HG02798 (cell line): ENCODE data around the gene ZNRF1.
"Not testable (repeated sequence)": the region's sequence is repeated elsewhere in the genome, so short reads cannot be mapped to it uniquely, and the experiment has no call there.

Experiments
- ATAC-seq: cut with Tn5 transposase; IDR thresholded peaks from one replicate; pipeline ENCODE4 v1.9.1; 2021; ENCODE audit warnings: mild to moderate bottlenecking; ENCODE audit not compliant: unreplicated experiment, poor library complexity

Gene ZNRF1

GRCh38 chr16:75026239-75026891 is 27.5 kb downstream of the ZNRF1 start:
- not testable (repeated sequence) for ATAC-seq

DNA sequence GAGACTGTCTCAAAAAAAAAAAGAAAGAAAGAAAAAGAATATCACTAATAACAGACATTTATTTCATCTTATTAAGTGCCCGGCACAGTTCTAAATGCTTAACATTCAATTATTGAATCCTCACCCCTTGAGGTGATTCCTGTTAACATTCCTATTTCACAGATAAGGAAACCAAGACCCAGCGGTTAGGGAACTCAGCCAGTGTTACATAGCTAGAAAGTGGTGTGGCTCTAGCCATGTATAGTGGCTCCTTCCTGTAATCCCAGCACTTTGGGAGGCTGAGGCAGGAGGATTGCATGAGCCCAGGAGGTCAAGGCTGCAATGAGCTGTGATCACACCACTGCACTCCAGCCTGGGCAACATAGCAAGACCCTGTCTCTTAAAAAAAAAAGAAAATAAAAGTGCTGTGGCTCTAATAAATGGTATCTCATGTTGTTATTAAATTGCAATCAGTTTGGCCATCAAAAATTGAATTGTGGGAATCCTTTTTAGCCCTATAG is 28.1 kb downstream of the ZNRF1 start:
- ATAC-seq: no peak

GRCh38 chr16:75027520-75028300 is 28.9 kb downstream of the ZNRF1 start:
- ATAC-seq: no peak

DNA sequence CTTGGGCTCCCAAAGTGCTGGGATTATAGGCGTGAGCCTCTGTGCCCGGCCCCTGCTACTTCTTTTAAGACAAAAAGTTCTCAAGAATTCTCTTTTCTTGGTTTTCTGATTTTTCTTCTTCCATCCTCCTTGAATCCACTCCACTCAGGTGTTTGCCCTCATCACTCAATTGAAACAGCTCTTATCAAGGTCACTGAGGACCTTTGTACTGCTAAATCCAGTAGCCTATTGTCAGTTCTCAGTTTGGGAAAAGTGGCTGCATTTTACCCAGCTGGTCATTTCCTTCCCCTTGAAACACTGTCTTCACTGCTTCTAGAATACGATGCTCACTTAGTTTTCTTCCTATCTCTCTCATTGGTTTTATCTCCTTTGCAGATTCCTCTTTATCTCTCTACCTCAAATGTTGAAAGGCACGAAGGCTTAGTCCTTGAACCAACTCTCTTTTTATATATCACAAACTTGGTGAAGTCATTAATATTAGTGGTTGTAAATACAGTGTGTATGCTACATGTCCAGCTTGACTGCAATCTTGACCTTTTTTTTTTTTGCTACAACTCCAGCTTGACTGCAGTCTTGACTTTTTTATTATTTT is 29.8 kb downstream of the ZNRF1 start:
- ATAC-seq: no peak

GRCh38 chr16:75029854-75030253 is 31.0 kb downstream of the ZNRF1 start:
- ATAC-seq: no peak

GRCh38 chr16:75032655-75033054 is 33.8 kb downstream of the ZNRF1 start:
- no peak for ATAC-seq

DNA sequence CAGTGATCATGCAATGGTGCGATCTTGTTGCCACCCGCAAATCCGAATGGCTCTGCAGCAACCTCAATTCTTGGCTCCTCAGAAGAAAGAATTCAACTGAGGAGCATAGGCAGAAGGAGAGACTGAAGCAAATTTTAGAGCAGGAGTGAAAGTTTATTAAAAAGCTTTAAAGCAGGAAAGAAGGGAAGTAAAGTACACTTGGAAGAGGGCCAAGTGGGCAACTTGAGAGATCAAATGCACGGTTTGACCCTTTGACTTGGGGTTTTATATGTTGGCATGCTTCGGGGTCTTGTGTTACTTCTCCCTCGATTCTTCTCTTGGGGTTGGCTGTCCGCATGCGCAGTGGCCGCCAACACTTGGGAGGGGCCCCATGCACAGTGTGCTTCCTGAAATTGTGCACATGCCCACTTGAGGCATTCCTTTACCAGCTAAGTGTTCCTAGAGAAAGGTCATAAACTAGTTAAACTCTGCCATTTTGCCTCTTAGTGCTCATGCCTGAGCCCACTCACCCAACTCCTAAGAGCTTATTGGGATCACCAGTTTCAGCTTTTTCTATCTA is 36.7 kb downstream of the ZNRF1 start:
- ATAC-seq: no peak

GRCh38 chr16:75038036-75038858 is 39.4 kb downstream of the ZNRF1 start:
- ATAC-seq: no peak

DNA sequence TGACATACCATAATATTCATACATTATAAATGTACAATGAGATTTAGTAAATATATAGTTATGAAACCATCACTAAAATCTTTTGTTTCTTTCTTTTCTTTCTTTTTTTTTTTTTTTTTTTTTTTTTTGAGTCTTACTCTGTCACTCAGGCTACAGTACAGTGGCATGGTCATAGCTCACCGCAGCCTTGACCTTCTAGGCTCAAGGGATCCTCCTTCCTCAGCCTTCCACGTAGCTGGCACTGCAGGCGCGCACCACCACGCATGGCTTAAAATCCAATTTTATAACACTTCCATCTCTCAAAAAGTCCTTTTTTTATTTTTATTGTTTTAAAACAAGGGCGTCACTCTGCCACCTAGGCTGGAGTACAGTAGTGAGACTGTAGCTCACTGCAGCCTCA is 41.1 kb downstream of the ZNRF1 start:
- ATAC-seq: no peak

- ATAC-seq: peak; percentile 17
Measured at GRCh38 chr16:75042426-75043174, 43.8 kb downstream of the ZNRF1 start.

DNA sequence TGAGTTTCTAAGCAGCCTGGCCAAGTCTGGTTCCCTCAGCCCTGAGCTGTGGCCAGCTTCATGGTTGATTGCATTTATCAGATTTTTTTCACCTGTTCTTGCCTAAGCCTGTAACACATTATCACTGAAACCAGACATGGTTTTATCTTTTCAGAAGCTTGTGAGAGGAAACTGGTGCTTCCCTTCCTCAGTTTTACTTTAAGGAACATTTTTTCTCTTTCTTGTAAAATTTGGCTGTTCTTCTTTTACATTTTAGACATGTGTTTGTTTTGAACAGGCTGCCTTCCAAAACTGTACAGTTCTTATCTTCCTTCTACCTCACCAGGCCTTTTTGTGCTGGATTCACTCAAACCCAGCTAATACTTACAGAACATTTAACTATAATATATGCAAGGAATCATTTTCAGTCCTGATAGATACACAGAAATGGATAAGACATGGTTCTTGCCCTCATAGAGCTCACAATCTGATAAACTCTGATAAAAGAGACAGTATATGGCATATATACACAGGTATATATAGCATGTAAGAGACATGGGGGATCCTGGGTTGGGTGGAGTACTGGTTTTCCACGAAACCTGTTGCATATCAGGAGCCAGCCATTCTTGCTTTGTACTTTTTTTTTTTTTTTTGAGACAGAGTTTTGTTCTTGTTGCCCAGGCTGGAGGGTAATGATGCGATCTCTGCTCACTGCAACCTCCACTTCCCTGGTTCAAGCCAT is 44.5 kb downstream of the ZNRF1 start:
- ATAC-seq: peak; percentile 63

- ATAC-seq: no peak
Measured at GRCh38 chr16:75044800-75045361, 46.1 kb downstream of the ZNRF1 start.

GRCh38 chr16:75045424-75045823 is 46.6 kb downstream of the ZNRF1 start:
- ATAC-seq: no peak

- ATAC-seq: no peak
Measured at GRCh38 chr16:75048054-75048453, 49.2 kb downstream of the ZNRF1 start.

DNA sequence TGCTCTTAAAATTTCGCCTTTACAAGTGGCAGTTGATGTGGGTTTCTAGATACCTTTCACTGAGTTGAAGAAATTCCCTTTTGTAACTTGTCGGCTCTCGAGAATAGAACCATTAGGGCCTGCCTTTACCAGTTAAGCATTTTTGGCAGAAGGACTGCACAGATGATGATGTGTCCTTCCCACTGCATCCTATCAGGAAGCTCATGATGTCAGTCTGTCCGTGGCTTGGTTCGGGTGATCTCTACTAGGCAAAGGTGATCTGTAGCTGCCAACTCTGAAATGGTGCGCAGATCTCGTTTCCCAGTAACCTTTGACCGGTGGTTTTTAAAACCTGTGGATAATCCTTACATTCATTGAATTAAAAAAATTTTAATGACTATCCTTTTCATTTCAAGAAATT is 49.7 kb downstream of the ZNRF1 start:
- no peak for ATAC-seq

DNA sequence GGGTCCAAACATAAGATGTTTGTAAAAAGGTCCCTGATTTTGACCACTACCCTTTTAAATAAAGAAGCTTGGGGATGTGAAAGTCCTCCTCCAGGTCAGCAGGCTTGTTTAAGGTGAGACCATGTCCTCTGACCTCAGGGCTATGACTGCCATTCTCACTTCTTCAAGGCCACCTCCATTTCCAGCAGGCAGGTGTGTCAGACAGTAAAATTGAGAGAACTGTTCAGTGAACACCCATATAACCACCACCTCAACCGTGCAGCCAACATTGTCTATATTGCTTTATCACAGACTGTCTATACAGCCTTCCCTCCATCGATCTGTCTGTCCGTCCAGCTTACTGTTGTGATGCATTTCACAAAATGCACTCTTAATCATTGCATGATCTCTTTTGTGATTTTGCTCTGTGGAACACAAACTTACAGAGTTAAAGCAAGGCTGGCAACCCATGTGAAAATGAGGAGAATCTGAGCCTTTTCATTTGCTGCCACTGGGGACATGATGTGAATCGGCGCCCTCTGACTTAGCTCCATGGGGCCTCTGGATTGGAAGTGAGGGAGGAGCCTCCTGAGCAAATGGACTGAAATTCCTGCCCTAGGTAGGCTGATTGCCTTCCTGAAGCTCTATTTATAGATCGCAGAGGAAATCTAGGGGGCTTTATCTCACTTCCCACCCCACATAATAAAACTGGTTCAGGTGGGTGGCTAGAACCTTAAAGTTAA is 53.8 kb downstream of the ZNRF1 start:
- ATAC-seq: no peak

DNA sequence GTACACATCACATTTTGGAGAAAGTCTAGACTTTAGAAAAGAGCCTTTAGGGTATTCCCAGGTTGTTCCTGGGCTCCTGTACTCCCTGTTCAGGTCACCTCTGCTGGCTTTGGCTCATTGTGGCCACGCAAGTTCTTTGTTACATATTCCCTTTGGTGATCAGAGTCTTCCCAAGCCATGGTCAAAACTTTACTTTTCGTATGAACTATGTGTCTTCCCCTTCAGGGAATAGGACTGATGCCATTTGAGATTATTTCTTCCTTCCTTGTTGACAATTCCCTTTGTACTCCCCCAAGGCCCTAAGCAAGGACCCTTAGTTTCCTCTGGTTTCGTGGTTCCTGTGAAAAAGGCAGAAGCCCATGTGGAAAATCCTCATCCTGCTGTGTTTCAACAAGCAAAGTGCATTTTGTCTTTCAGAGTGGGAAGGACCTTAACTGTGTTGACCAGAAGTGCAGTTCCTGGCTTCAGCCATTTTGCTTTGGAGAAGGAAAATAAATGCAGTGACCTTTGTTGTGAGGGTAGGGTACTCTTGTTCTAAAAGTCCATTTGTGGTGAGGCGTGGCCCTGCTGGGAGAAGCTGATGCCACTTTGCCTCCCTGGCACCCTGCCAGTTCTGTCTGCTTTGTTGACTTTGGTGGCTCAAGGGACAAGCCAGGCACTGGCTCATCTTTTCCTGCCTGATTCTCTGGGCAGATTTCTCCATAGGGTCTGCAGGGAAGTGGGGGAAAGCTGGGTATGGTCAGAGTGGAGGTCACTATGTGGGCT is 55.1 kb downstream of the ZNRF1 start:
- no peak for ATAC-seq
